NB4 (cell line): ENCODE measurements around the gene FAAH2.

Experiments
- CTCF ChIP-seq: IDR thresholded peaks from one replicate; pipeline ENCODE4 v1.5.1; 2012; ENCODE audit warnings: low read depth, low read length
- MAX ChIP-seq: IDR thresholded peaks from 2 replicates; pipeline ENCODE4 v1.6.1; 2011; ENCODE audit warnings: low read depth, low read length

- TF ChIP-seq CTCF (no peak), MAX (no peak)
Measured at GRCh38 chrX:57417827-57418226, 131.3 kb downstream of the FAAH2 start.
